HG03039 (cell line): ENCODE measurements around the gene ZNF787.

Source experiments
- ATAC-seq: cut with Tn5 transposase; IDR thresholded peaks from one replicate; pipeline ENCODE4 v1.9.1; 2021; ENCODE audit warnings: mild to moderate bottlenecking, moderate library complexity; ENCODE audit not compliant: unreplicated experiment

Gene ZNF787

GRCh38 chr19:56144831-56145230 lies 23.7 kb upstream of the ZNF787 start:
- ATAC-seq: no peak

GRCh38 chr19:56144376-56144775 lies 23.3 kb upstream of the ZNF787 start:
- no peak for ATAC-seq

GRCh38 chr19:56142897-56143434 lies 21.9 kb upstream of the ZNF787 start:
- ATAC-seq: no peak

- ATAC-seq: no peak
These were observed 21.1 kb upstream of the ZNF787 start for GRCh38 chr19:56142087-56142787.

GRCh38 chr19:56141417-56141993 lies 20.4 kb upstream of the ZNF787 start:
- ATAC-seq: no peak

- ATAC-seq: peak; percentile 82
These were observed 19.7 kb upstream of the ZNF787 start, which contains the start of gene ZNF444 for GRCh38 chr19:56140583-56141416. Gene ZNF444 (plus strand): TSS chr19:56141287. CDS start chr19:56146912, 5,625 bp downstream.

- ATAC-seq: no peak
These were observed 18.9 kb upstream of the ZNF787 start for GRCh38 chr19:56139847-56140582.

GRCh38 chr19:56138069-56138468 lies 17.0 kb upstream of the ZNF787 start:
- ATAC-seq: no peak

GRCh38 chr19:56137405-56137804 lies 16.3 kb upstream of the ZNF787 start:
- ATAC-seq: no peak

GRCh38 chr19:56136362-56136761 lies 15.3 kb upstream of the ZNF787 start:
- no peak for ATAC-seq

GRCh38 chr19:56134654-56134921 lies 13.5 kb upstream of the ZNF787 start:
- no peak for ATAC-seq

- no peak for ATAC-seq
These were observed 13.0 kb upstream of the ZNF787 start for GRCh38 chr19:56133858-56134653.

- ATAC-seq: no peak
These were observed 11.3 kb upstream of the ZNF787 start for GRCh38 chr19:56132316-56132822.

- ATAC-seq: no peak
These were observed 10.6 kb upstream of the ZNF787 start for GRCh38 chr19:56131651-56132050.

- ATAC-seq: no peak
These were observed 8.9 kb upstream of the ZNF787 start for GRCh38 chr19:56130006-56130405.

GRCh38 chr19:56126983-56127780 lies 6.1 kb upstream of the ZNF787 start:
- no peak for ATAC-seq

- ATAC-seq: no peak
These were observed 4.9 kb upstream of the ZNF787 start for GRCh38 chr19:56125806-56126590.

GRCh38 chr19:56124578-56124977 lies 3.5 kb upstream of the ZNF787 start:
- ATAC-seq: no peak
